Skeletal muscle satellite cell (primary cell): ENCODE results near the gene EXOC7.

ENCODE experiments used
- H3K27me3 ChIP-seq: 2 replicates; pipeline ENCODE4 v1.7.0; 2013; ENCODE audit warnings: low read length; ENCODE audit not compliant: control insufficient read depth, insufficient read depth
- H3K36me3 ChIP-seq: 2 replicates; pipeline ENCODE4 v1.7.0; 2013; ENCODE audit warnings: mild to moderate bottlenecking, control low read depth, low read length; ENCODE audit not compliant: insufficient read depth
- H3K4me1 ChIP-seq: 2 replicates; pipeline ENCODE4 v1.7.0; 2013; ENCODE audit warnings: low read length; ENCODE audit not compliant: control insufficient read depth, insufficient read depth
- H3K4me2 ChIP-seq: 2 replicates; pipeline ENCODE4 v1.7.0; 2013; ENCODE audit warnings: mild to moderate bottlenecking, low read length
- H3K4me3 ChIP-seq: 2 replicates; pipeline ENCODE4 v1.7.0; 2013; ENCODE audit warnings: low read length
- H3K9ac ChIP-seq: 2 replicates; pipeline ENCODE4 v1.7.0; 2013; ENCODE audit warnings: mild to moderate bottlenecking, low read depth, low read length, moderate library complexity
- H3K9me3 ChIP-seq: replicated peaks from 2 replicates; pipeline ENCODE4 v1.7.0; 2013; ENCODE audit warnings: mild to moderate bottlenecking, control low read depth, low read length

Gene EXOC7

DNA sequence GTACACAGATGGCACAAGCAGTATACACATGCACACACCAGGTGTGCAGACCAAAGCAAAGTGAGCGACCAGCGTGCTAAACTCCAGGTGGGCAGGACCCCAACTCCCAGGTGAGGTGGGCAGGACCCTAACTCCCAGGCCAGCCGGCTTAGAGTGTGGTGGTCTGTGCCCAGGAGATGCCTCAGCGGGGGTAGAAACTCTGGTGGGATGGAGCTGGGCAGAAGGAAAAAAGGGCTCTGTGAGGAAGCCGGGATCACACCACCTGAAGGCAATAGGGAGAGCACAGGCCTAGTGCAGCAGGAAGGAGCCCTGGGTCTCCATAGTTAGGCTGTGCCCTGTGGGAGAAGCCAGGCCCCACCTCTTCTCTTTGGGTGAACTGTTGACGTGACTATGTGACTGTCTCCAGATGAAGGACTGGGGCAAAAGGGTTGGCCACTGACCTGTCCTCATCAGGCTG lies 39.0 kb upstream of the EXOC7 start:
- H3K36me3 ChIP-seq, result no peaks in the 10 kb centered on the region
- no peak overlapping the region for H3K4me3 ChIP-seq
- peaks cover 12% of the 10 kb centered on the region for H3K4me1 ChIP-seq
- no peaks in the 10 kb centered on the region for H3K9me3 ChIP-seq
- H3K27me3 ChIP-seq, result peaks cover 72% of the 10 kb centered on the region
- no peak overlapping the region for H3K4me2 ChIP-seq
- H3K9ac ChIP-seq, result no peak overlapping the region

- H3K4me1 ChIP-seq, result peaks cover 12% of the 10 kb centered on the region
- H3K4me2 ChIP-seq, result no peak overlapping the region
- H3K9me3 ChIP-seq, result no peaks in the 10 kb centered on the region
- H3K9ac ChIP-seq, result no peak overlapping the region
- no peaks in the 10 kb centered on the region for H3K36me3 ChIP-seq
- H3K4me3 ChIP-seq, result no peak overlapping the region
- peaks cover 77% of the 10 kb centered on the region for H3K27me3 ChIP-seq
Measured at GRCh38 chr17:76142039-76142584, 38.5 kb upstream of the EXOC7 start.

GRCh38 chr17:76141212-76142038 lies 37.8 kb upstream of the EXOC7 start, which contains the start of gene FOXJ1:
Gene FOXJ1 (minus strand): TSS chr17:76141245. CDS start chr17:76140395, 850 bp downstream.
- H3K4me3 ChIP-seq, result peak within 1 kb of the TSS; percentile 69
- H3K9me3 ChIP-seq, result no peaks in the 10 kb centered on the region
- peaks cover 79% of the 10 kb centered on the region for H3K27me3 ChIP-seq
- peak within 1 kb of the TSS; percentile 99 for H3K4me2 ChIP-seq
- peaks cover 12% of the 10 kb centered on the region for H3K4me1 ChIP-seq
- H3K36me3 ChIP-seq, result no peaks in the 10 kb centered on the region
- peak within 1 kb of the TSS; percentile 15 for H3K9ac ChIP-seq

DNA sequence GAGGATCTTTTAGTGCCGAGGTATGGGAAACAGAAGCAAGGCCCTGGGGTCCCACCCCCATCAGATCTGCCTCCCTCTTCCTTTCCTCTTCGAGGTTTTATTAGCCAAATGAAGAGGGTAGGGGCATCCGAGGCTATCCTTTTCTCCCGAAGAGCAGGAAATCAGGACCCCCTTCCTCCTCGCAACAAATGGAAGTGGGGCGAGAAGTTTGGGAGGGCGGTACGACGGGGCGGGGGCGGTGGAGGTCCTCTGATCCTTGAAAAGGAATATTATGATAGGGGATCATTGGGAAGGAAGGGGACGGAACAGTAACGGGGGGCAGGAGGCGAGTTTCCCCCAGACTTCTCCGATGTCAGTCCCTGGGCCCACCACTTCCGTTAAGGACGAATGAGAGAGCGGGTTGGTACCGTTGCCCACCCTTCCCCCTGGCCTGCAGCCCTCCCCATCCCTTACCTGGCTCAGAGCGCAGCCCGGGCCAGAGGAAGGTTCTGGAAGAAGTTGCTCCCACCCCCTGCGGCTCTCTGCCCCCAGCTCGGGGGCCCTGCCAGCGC lies 37.1 kb upstream of the EXOC7 start:
- Histone ChIP-seq H3K4me2 (peak overlapping the region; percentile 99), H3K9ac (no peak overlapping the region), H3K27me3 (peaks cover 77% of the 10 kb centered on the region), H3K9me3 (no peaks in the 10 kb centered on the region), H3K4me3 (peak overlapping the region; percentile 69), H3K36me3 (no peaks in the 10 kb centered on the region), H3K4me1 (peaks cover 12% of the 10 kb centered on the region)

GRCh38 chr17:76139801-76140660 lies 36.4 kb upstream of the EXOC7 start:
- H3K9ac ChIP-seq, result no peak overlapping the region
- no peak overlapping the region for H3K4me3 ChIP-seq
- peaks cover 80% of the 10 kb centered on the region for H3K27me3 ChIP-seq
- peaks cover 12% of the 10 kb centered on the region for H3K4me1 ChIP-seq
- no peak overlapping the region for H3K4me2 ChIP-seq
- no peaks in the 10 kb centered on the region for H3K36me3 ChIP-seq
- no peaks in the 10 kb centered on the region for H3K9me3 ChIP-seq

GRCh38 chr17:76138896-76139752 lies 35.5 kb upstream of the EXOC7 start:
- Histone ChIP-seq H3K4me3 (no peak overlapping the region), H3K9ac (no peak overlapping the region), H3K27me3 (peaks cover 85% of the 10 kb centered on the region), H3K9me3 (no peaks in the 10 kb centered on the region), H3K4me1 (peaks cover 12% of the 10 kb centered on the region), H3K4me2 (no peak overlapping the region), H3K36me3 (no peaks in the 10 kb centered on the region)

GRCh38 chr17:76138234-76138895 lies 34.8 kb upstream of the EXOC7 start:
- Histone ChIP-seq H3K9ac (no peak overlapping the region), H3K4me2 (no peak overlapping the region), H3K4me3 (no peak overlapping the region), H3K4me1 (peaks cover 12% of the 10 kb centered on the region), H3K27me3 (peaks cover 84% of the 10 kb centered on the region), H3K9me3 (no peaks in the 10 kb centered on the region), H3K36me3 (no peaks in the 10 kb centered on the region)

GRCh38 chr17:76137351-76138233 lies 34.0 kb upstream of the EXOC7 start:
- H3K4me3 ChIP-seq, result no peak overlapping the region
- no peaks in the 10 kb centered on the region for H3K36me3 ChIP-seq
- H3K27me3 ChIP-seq, result peaks cover 82% of the 10 kb centered on the region
- no peak overlapping the region for H3K9ac ChIP-seq
- H3K9me3 ChIP-seq, result no peaks in the 10 kb centered on the region
- no peak overlapping the region for H3K4me2 ChIP-seq
- H3K4me1 ChIP-seq, result peaks cover 12% of the 10 kb centered on the region

GRCh38 chr17:76137001-76137350 lies 33.4 kb upstream of the EXOC7 start:
- Histone ChIP-seq H3K4me2 (no peak overlapping the region), H3K9ac (no peak overlapping the region), H3K4me3 (no peak overlapping the region), H3K36me3 (no peaks in the 10 kb centered on the region), H3K27me3 (peaks cover 82% of the 10 kb centered on the region), H3K4me1 (peaks cover 12% of the 10 kb centered on the region), H3K9me3 (no peaks in the 10 kb centered on the region)
